ENCODE data around the gene AP1AR. TPM values are rescaled to one million over a fixed set of nuclear protein-coding genes. Genes with fewer than 3 reads are reported as not detected.

The AP1AR gene
- total and polyA plus RNA-seq, 2 of the 4 experiments (the other 2 are of a cell fraction) = 4.0 to 4.7 TPM

- Histone ChIP-seq H4K20me1 (ENCODE audit: insufficient read depth, low read length) (no peaks in the 10 kb centered on the region), H2BK120ac (ENCODE audit: low read depth, low read length) (no peak overlapping the region), H3K14ac (replicated peaks; ENCODE audit: low read depth, low read length) (no peak overlapping the region), H3K9me1 (ENCODE audit: insufficient read depth, low read length) (no peaks in the 10 kb centered on the region), H3K27me3 (ENCODE audit: control insufficient read depth, insufficient read depth, low read length) (no peaks in the 10 kb centered on the region), H2BK5ac (ENCODE audit: low read depth, low read length, poor library complexity, severe bottlenecking) (no peak overlapping the region), H2AFZ (replicated peaks; ENCODE audit: low read length, poor library complexity) (no peak overlapping the region), H4K8ac (ENCODE audit: low read depth in 2 of 2, low read length in 2 of 2) (no peak overlapping the region), H3K56ac (ENCODE audit: extremely low read depth, insufficient read depth, low read length) (no peak overlapping the region), H3K79me1 (ENCODE audit: low read depth in 1 of 2, low read length in 2 of 2) (peaks cover 3 to 7% of the 10 kb centered on the region in 2 experiments; a peak in 1 of 4 replicates), H3K4me3 (ENCODE audit: insufficient read depth, low read depth, low read length) (no peak overlapping the region), H3K23ac (ENCODE audit: low read depth, low read length) (no peak overlapping the region), H2BK20ac (ENCODE audit: low read depth, low read length) (no peak overlapping the region), H3K27ac (ENCODE audit: insufficient read depth, low read length) (no peak overlapping the region), H3K36me3 (ENCODE audit: control insufficient read depth, insufficient read depth, low read length) (no peaks in the 10 kb centered on the region), H3K18ac (ENCODE audit: low read depth, low read length) (no peak overlapping the region), H2AK9ac (replicated peaks; ENCODE audit: low read depth, low read length, poor library complexity) (no peak overlapping the region), H3K9ac (ENCODE audit: low read depth, low read length) (no peak overlapping the region), H3K4ac (ENCODE audit: low read depth, low read length) (no peak overlapping the region), H2AK5ac (ENCODE audit: low read depth, low read length) (no peak overlapping the region), H3K9me3 (ENCODE audit: control insufficient read depth, insufficient read depth, low read length) (no peaks in the 10 kb centered on the region), H3K4me2 (ENCODE audit: low read depth, low read length) (no peak overlapping the region), H3K4me1 (ENCODE audit: control insufficient read depth, insufficient read depth, low read length) (no peaks in the 10 kb centered on the region; the same call in 1 of the 2 replicates), H4K5ac (ENCODE audit: low read depth, low read length) (no peak overlapping the region), H4K91ac (ENCODE audit: insufficient read depth, low read depth, low read length) (no peak overlapping the region), H2BK15ac (ENCODE audit: low read depth, low read length) (no peak overlapping the region)
- ATAC-seq (ENCODE audit: low read depth) (no peak), DNase-seq (no peak)
- dilution Hi-C loops (cut with HindIII; ENCODE audit: low sequenced_read_pairs, unreplicated experiment) (no loop called here), in situ Hi-C loops (cut with MboI; ENCODE audit: low sequenced_read_pairs) (no loop called here), intact Hi-C loops (cut with micrococcal nuclease) (no loop called here)
- CTCF ChIA-PET = interaction anchor here (0.9 kb wide), 1 partner anchor 11 kb away, joined by 5 read pairs; no protein-coding TSS in a partner anchor
- TF ChIP-seq FOS (IDR thresholded peaks at IDR 0.05; ENCODE audit: low read depth, low read length) = no peak
- POLR2A ChIA-PET (ENCODE audit: unreplicated experiment) = no interaction called here
- no CpG with 5 or more reads among the region's 2 CpGs for WGBS, 2 experiments (ENCODE audit: extremely low coverage in 2 of 2, insufficient read length in 1 of 2)
- no TSS peak for BruUV-seq (replicated peaks)
Observed at GRCh38 chr4:112253382-112254000, 21.9 kb downstream of the AP1AR start.

Data from IMR-90 (cell line).